ENCODE data around the gene WWC1. TPM values are rescaled to one million over a fixed set of nuclear protein-coding genes. Genes with fewer than 3 reads are reported as not detected.

Gene WWC1
- total and polyA plus RNA-seq, 4 donors: 48.4 to 77.0 (median 56.2) TPM

DNA sequence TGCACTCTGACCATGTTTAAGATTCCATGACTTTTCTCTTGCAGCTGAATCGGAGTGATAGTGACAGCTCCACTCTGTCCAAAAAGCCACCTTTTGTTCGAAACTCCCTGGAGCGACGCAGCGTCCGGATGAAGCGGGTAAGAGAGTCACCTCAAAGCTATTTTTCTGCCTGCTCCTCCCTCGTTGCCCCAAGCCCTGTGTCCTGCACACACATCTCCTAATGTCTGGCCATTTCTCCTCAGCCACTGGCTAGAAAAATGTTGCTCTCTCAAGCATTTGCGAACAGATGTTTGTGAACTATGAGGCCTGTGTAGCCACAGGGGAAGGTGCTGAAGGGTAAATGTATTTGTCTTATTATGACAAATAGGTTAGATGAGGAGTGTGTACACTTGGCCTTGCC lies 169.2 kb downstream of the WWC1 start:
- peaks cover 0 to 6% (median 0%) of the 10 kb centered on the region in 4 donors for H3K36me3 ChIP-seq (ENCODE audit: control insufficient read depth in 4 of 4, insufficient read depth in 4 of 4, low read length in 4 of 4)

GRCh38 chr5:168463081-168463480 lies 171.6 kb downstream of the WWC1 start:
- H3K27ac ChIP-seq (ENCODE audit: low read depth in 1 of 2, low read length in 1 of 2): no peak overlapping the region
- H3K4me3 ChIP-seq: no peak overlapping the region
- H3K27me3 ChIP-seq (ENCODE audit: control insufficient read depth in 3 of 3, insufficient read depth in 3 of 3, low read length in 2 of 3): no peaks in the 10 kb centered on the region
- ATAC-seq (ENCODE audit: insufficient read depth, low FRiP score) (no peak), DNase-seq (no peak)
- no peak for TF ChIP-seq CTCF (IDR thresholded peaks at IDR 0.05; ENCODE audit: control extremely low read depth, extremely low read depth)
- peaks cover 0 to 5% (median 1%) of the 10 kb centered on the region in 4 donors for H3K36me3 ChIP-seq (ENCODE audit: control insufficient read depth in 4 of 4, insufficient read depth in 4 of 4, low read length in 4 of 4)
- H3K9ac ChIP-seq (ENCODE audit: insufficient read depth in 1 of 2, low read length in 2 of 2): no peak overlapping the region
- WGBS, 2 donors: 97% methylated on average over 2 of the region's 2 CpGs
- H3K9me3 ChIP-seq (ENCODE audit: control insufficient read depth in 4 of 4, insufficient read depth in 3 of 4, low read length in 3 of 4): peaks cover 0 to 3% (median 0%) of the 10 kb centered on the region in 4 donors
- no peaks in the 10 kb centered on the region for H3K4me1 ChIP-seq (ENCODE audit: control insufficient read depth in 5 of 5, insufficient read depth in 5 of 5, low read length in 5 of 5)

More for the DNA sequence above, 169.2 kb downstream of the WWC1 start:
- Histone ChIP-seq H3K4me3 (no peak overlapping the region), H3K27ac (ENCODE audit: low read depth in 1 of 2, low read length in 1 of 2) (no peak overlapping the region), H3K27me3 (ENCODE audit: control insufficient read depth in 3 of 3, insufficient read depth in 3 of 3, low read length in 2 of 3) (no peaks in the 10 kb centered on the region), H3K4me1 (ENCODE audit: control insufficient read depth in 5 of 5, insufficient read depth in 5 of 5, low read length in 5 of 5) (no peaks in the 10 kb centered on the region), H3K9me3 (ENCODE audit: control insufficient read depth in 4 of 4, insufficient read depth in 3 of 4, low read length in 3 of 4) (peaks cover 0 to 3% (median 0%) of the 10 kb centered on the region in 4 donors), H3K9ac (ENCODE audit: insufficient read depth in 1 of 2, low read length in 2 of 2) (no peak overlapping the region)
- ATAC-seq (ENCODE audit: insufficient read depth, low FRiP score): no peak
- DNase-seq: no peak
- TF ChIP-seq CTCF (IDR thresholded peaks at IDR 0.05; ENCODE audit: control extremely low read depth, extremely low read depth): no peak
- WGBS, 2 donors: 93 to 96% methylated on average over 9 of the region's 9 CpGs

DNA sequence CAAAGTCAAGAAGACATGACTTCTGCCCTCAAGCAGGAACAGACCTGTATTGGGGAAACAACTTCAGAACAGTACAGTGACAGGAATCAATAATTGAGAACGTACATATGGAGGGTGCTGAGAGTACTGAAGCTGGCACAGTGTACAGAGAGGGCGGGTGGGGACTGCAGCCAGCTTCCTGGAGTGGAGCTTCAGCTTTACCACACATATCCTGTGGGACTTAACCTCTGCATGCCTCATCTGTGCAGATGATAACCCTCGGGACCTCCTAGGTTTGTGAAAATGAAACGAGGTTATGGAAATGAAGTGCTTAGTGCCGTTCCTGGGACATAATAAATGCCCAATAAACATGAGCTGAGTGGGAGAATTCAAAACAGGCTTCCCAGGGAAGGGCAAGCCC lies 172.8 kb downstream of the WWC1 start:
- no peak for ATAC-seq (ENCODE audit: insufficient read depth, low FRiP score)
- H3K4me3 ChIP-seq: no peak overlapping the region
- no peak for DNase-seq
- no peaks in the 10 kb centered on the region for H3K27me3 ChIP-seq (ENCODE audit: control insufficient read depth in 3 of 3, insufficient read depth in 3 of 3, low read length in 2 of 3)
- peaks cover 0 to 3% (median 0%) of the 10 kb centered on the region in 4 donors for H3K9me3 ChIP-seq (ENCODE audit: control insufficient read depth in 4 of 4, insufficient read depth in 3 of 4, low read length in 3 of 4)
- no peak for TF ChIP-seq CTCF (IDR thresholded peaks at IDR 0.05; ENCODE audit: control extremely low read depth, extremely low read depth)
- no peaks in the 10 kb centered on the region for H3K4me1 ChIP-seq (ENCODE audit: control insufficient read depth in 5 of 5, insufficient read depth in 5 of 5, low read length in 5 of 5)
- peaks cover 0 to 5% (median 1%) of the 10 kb centered on the region in 4 donors for H3K36me3 ChIP-seq (ENCODE audit: control insufficient read depth in 4 of 4, insufficient read depth in 4 of 4, low read length in 4 of 4)
- H3K9ac ChIP-seq (ENCODE audit: insufficient read depth in 1 of 2, low read length in 2 of 2): no peak overlapping the region
- 55 to 57% methylated on average over 5 of the region's 5 CpGs for WGBS, 2 donors
- no peak overlapping the region for H3K27ac ChIP-seq (ENCODE audit: low read depth in 1 of 2, low read length in 1 of 2)

- H3K4me1 ChIP-seq (ENCODE audit: control insufficient read depth in 5 of 5, insufficient read depth in 5 of 5, low read length in 5 of 5): no peaks in the 10 kb centered on the region
- no peak for ATAC-seq (ENCODE audit: insufficient read depth, low FRiP score)
- H3K4me3 ChIP-seq: no peak overlapping the region
- no peak overlapping the region for H3K9ac ChIP-seq (ENCODE audit: insufficient read depth in 1 of 2, low read length in 2 of 2)
- H3K27ac ChIP-seq (ENCODE audit: low read depth in 1 of 2, low read length in 1 of 2): no peak overlapping the region
- no peak for TF ChIP-seq CTCF (IDR thresholded peaks at IDR 0.05; ENCODE audit: control extremely low read depth, extremely low read depth)
- WGBS, 2 donors: 95 to 97% methylated on average over 20 of the region's 20 CpGs
- peaks cover 0 to 3% (median 0%) of the 10 kb centered on the region in 4 donors for H3K9me3 ChIP-seq (ENCODE audit: control insufficient read depth in 4 of 4, insufficient read depth in 3 of 4, low read length in 3 of 4)
- no peak for DNase-seq
- peaks cover 0 to 5% (median 1%) of the 10 kb centered on the region in 4 donors for H3K36me3 ChIP-seq (ENCODE audit: control insufficient read depth in 4 of 4, insufficient read depth in 4 of 4, low read length in 4 of 4)
- H3K27me3 ChIP-seq (ENCODE audit: control insufficient read depth in 3 of 3, insufficient read depth in 3 of 3, low read length in 2 of 3): no peaks in the 10 kb centered on the region
Observed at GRCh38 chr5:168464641-168465040, 173.2 kb downstream of the WWC1 start.
